Neuronal stem cell (in vitro differentiated cells): ENCODE measurements around the gene GRIK4.

Experiments
- DNase-seq: peaks from one replicate; pipeline ENCODE4 v3.0.0-alpha.2; 2013; ENCODE audit warnings: low spot score
- H2AFZ ChIP-seq: one replicate; pipeline ENCODE4 v1.6.1; 2013; ENCODE audit warnings: mild to moderate bottlenecking, low read length, inconsistent platforms
- H2AK5ac ChIP-seq: 2 replicates; pipeline ENCODE4 v1.6.1; 2013; ENCODE audit warnings: low read depth, mild to moderate bottlenecking, inconsistent platforms, low read length, moderate library complexity, mixed read lengths
- H2BK120ac ChIP-seq: 2 replicates; pipeline ENCODE4 v1.6.1; 2013; ENCODE audit warnings: low read depth, mild to moderate bottlenecking, inconsistent platforms, low read length, moderate library complexity, mixed read lengths
- H2BK12ac ChIP-seq: one replicate; pipeline ENCODE4 v1.6.1; 2013; ENCODE audit warnings: low read length, inconsistent platforms
- H2BK15ac ChIP-seq: 2 replicates; pipeline ENCODE4 v1.6.1; 2013; ENCODE audit warnings: mild to moderate bottlenecking, low read length, inconsistent platforms, mixed read lengths
- H2BK5ac ChIP-seq: one replicate; pipeline ENCODE4 v1.6.1; 2013; ENCODE audit warnings: inconsistent platforms, mild to moderate bottlenecking, low read length, moderate library complexity
- H3K14ac ChIP-seq: one replicate; pipeline ENCODE4 v1.6.1; 2013; ENCODE audit warnings: low read length, inconsistent platforms
- H3K18ac ChIP-seq: 2 replicates; pipeline ENCODE4 v1.6.1; 2013; ENCODE audit warnings: low read length, inconsistent platforms
- H3K23ac ChIP-seq: 2 replicates; pipeline ENCODE4 v1.6.1; 2013; ENCODE audit warnings: low read depth, mild to moderate bottlenecking, mixed read lengths, low read length, inconsistent platforms; ENCODE audit not compliant: poor library complexity
- H3K27ac ChIP-seq: replicated peaks from 3 replicates; pipeline ENCODE4 v1.5.1; 2013; ENCODE audit warnings: low read length, inconsistent platforms
- H3K27me3 ChIP-seq, 3 experiments: 2 replicates each; pipeline ENCODE4 v1.6.1; 2013; ENCODE audit warnings: low read length in 3 of 3, mild to moderate bottlenecking in 2 of 3, inconsistent platforms in 1 of 3, low read depth in 1 of 3, mixed read lengths in 1 of 3, moderate library complexity in 1 of 3; ENCODE audit not compliant: control insufficient read depth in 3 of 3, insufficient read depth in 3 of 3
- H3K36me3 ChIP-seq, 2 donors: replicated peaks in 1 of 2; 2 replicates each; pipeline ENCODE4 v1.6.1; 2013; ENCODE audit warnings: low read length in 2 of 2; ENCODE audit not compliant: control insufficient read depth in 2 of 2, insufficient read depth in 2 of 2
- H3K4ac ChIP-seq: 2 replicates; pipeline ENCODE4 v1.6.1; 2013; ENCODE audit warnings: inconsistent platforms, mild to moderate bottlenecking, low read length, moderate library complexity
- H3K4me1 ChIP-seq, 2 donors: 1 replicate in 1 of 2; 2 replicates in 1 of 2; pipeline ENCODE4 v1.6.1; 2013; ENCODE audit warnings: low read length in 2 of 2, low read depth in 1 of 2; ENCODE audit not compliant: control insufficient read depth in 2 of 2, insufficient read depth in 1 of 2
- H3K4me2 ChIP-seq: one replicate; pipeline ENCODE4 v1.6.1; 2013; ENCODE audit warnings: mild to moderate bottlenecking, low read length, inconsistent platforms; ENCODE audit not compliant: insufficient read depth, poor library complexity, severe bottlenecking
- H3K4me3 ChIP-seq, 2 donors: 2 replicates each; pipeline ENCODE4 v1.5.1; 2013; ENCODE audit warnings: low read length in 2 of 2, mild to moderate bottlenecking in 2 of 2, inconsistent platforms in 1 of 2, moderate library complexity in 1 of 2
- H3K79me1 ChIP-seq: one replicate; pipeline ENCODE4 v1.6.1; 2013; ENCODE audit warnings: low read depth, mild to moderate bottlenecking, inconsistent platforms, low read length, moderate library complexity
- H3K9ac ChIP-seq: one replicate; pipeline ENCODE4 v1.6.1; 2013; ENCODE audit warnings: mild to moderate bottlenecking, low read depth, low read length, inconsistent platforms; ENCODE audit not compliant: poor library complexity
- H3K9me3 ChIP-seq, 2 donors: replicated peaks in 1 of 2; 2 replicates each; pipeline versions ENCODE3 to v1.6.1; 2013; ENCODE audit warnings: low read length in 2 of 2, mild to moderate bottlenecking in 2 of 2, inconsistent platforms in 1 of 2, low read depth in 1 of 2, mixed read lengths in 1 of 2, moderate library complexity in 1 of 2; ENCODE audit not compliant: control insufficient read depth in 2 of 2, insufficient read depth in 1 of 2
- H4K8ac ChIP-seq: one replicate; pipeline ENCODE4 v1.6.1; 2013; ENCODE audit warnings: low read depth, mild to moderate bottlenecking, inconsistent platforms, low read length, moderate library complexity
- H4K91ac ChIP-seq: one replicate; pipeline ENCODE4 v1.6.1; 2013; ENCODE audit warnings: low read length, low read depth, mild to moderate bottlenecking, inconsistent platforms; ENCODE audit not compliant: poor library complexity
- whole genome bisulfite sequencing, 2 donors: extraction: QIAGEN DNeasy Blood & Tissue Kit; methylation state at CpG; one replicate each; pipeline ENCODE4 v1.1.7; 2013; ENCODE audit warnings: missing lambda C conversion rate in 2 of 2, mixed read lengths in 1 of 2; ENCODE audit not compliant: insufficient read length in 2 of 2, insufficient replicate concordance in 1 of 2; ENCODE audit errors: extremely low coverage in 2 of 2; 5-methylcytosine and 5-hydroxymethylcytosine counted together

Gene GRIK4

GRCh38 chr11:120878781-120879180 is 367.2 kb downstream of the GRIK4 start:
- peaks cover 2 to 4% of the 10 kb centered on the region in 2 donors for H3K4me1 ChIP-seq
- H3K79me1 ChIP-seq = no peaks in the 10 kb centered on the region
- no peak overlapping the region for H3K4me3 ChIP-seq
- no peak overlapping the region for H2BK120ac ChIP-seq
- H3K36me3 ChIP-seq = no peaks in the 10 kb centered on the region
- H3K27ac ChIP-seq = no peak overlapping the region
- H3K4me2 ChIP-seq = no peak overlapping the region
- H2BK12ac ChIP-seq = no peak overlapping the region
- no peak for DNase-seq
- no peak overlapping the region for H3K9ac ChIP-seq
- no peaks in the 10 kb centered on the region for H3K27me3 ChIP-seq
- no peaks in the 10 kb centered on the region for H3K9me3 ChIP-seq
- H3K14ac ChIP-seq = no peak overlapping the region
- no peak overlapping the region for H3K4ac ChIP-seq
- H4K91ac ChIP-seq = no peak overlapping the region
- no peak overlapping the region for H2AK5ac ChIP-seq
- H2BK5ac ChIP-seq = no peak overlapping the region
- no peak overlapping the region for H2AFZ ChIP-seq
- WGBS, 2 donors = no CpG with 5 or more reads among the region's 6 CpGs
- no peak overlapping the region for H3K18ac ChIP-seq
- no peak overlapping the region for H3K23ac ChIP-seq
- no peak overlapping the region for H2BK15ac ChIP-seq
- no peak overlapping the region for H4K8ac ChIP-seq

- H4K91ac ChIP-seq = no peak overlapping the region
- no peaks in the 10 kb centered on the region for H3K9me3 ChIP-seq
- WGBS, 2 donors = no CpG with 5 or more reads among the region's 6 CpGs
- no peak for DNase-seq
- H2BK12ac ChIP-seq = no peak overlapping the region
- H4K8ac ChIP-seq = no peak overlapping the region
- no peak overlapping the region for H3K14ac ChIP-seq
- no peak overlapping the region for H2AK5ac ChIP-seq
- H3K27me3 ChIP-seq = no peaks in the 10 kb centered on the region
- no peak overlapping the region for H2AFZ ChIP-seq
- H2BK120ac ChIP-seq = no peak overlapping the region
- no peak overlapping the region for H3K4ac ChIP-seq
- no peak overlapping the region for H3K4me3 ChIP-seq
- no peak overlapping the region for H3K23ac ChIP-seq
- no peak overlapping the region for H3K18ac ChIP-seq
- H3K79me1 ChIP-seq = no peaks in the 10 kb centered on the region
- H3K9ac ChIP-seq = no peak overlapping the region
- H2BK15ac ChIP-seq = no peak overlapping the region
- no peak overlapping the region for H3K27ac ChIP-seq
- peaks cover 2 to 4% of the 10 kb centered on the region in 2 donors for H3K4me1 ChIP-seq
- H2BK5ac ChIP-seq = no peak overlapping the region
- H3K4me2 ChIP-seq = no peak overlapping the region
- no peaks in the 10 kb centered on the region for H3K36me3 ChIP-seq
Measured at GRCh38 chr11:120880498-120881175, 369.1 kb downstream of the GRIK4 start.

GRCh38 chr11:120881596-120881995 is 370.0 kb downstream of the GRIK4 start:
- Histone ChIP-seq H3K4me1 (peaks cover 2 to 4% of the 10 kb centered on the region in 2 donors), H3K4me3 (no peak overlapping the region), H2BK5ac (no peak overlapping the region), H2BK12ac (no peak overlapping the region), H2AFZ (no peak overlapping the region), H3K79me1 (no peaks in the 10 kb centered on the region), H2AK5ac (no peak overlapping the region), H2BK15ac (no peak overlapping the region), H3K4me2 (no peak overlapping the region), H3K27me3 (no peaks in the 10 kb centered on the region), H3K23ac (no peak overlapping the region), H3K18ac (no peak overlapping the region), H4K8ac (no peak overlapping the region), H2BK120ac (no peak overlapping the region), H3K9ac (no peak overlapping the region), H3K4ac (no peak overlapping the region), H3K14ac (no peak overlapping the region), H4K91ac (no peak overlapping the region), H3K36me3 (no peaks in the 10 kb centered on the region), H3K27ac (no peak overlapping the region), H3K9me3 (no peaks in the 10 kb centered on the region)
- no CpG with 5 or more reads among the region's 4 CpGs for WGBS, 2 donors
- DNase-seq = no peak

GRCh38 chr11:120882175-120882574 is 370.6 kb downstream of the GRIK4 start:
- Histone ChIP-seq H3K4me2 (no peak overlapping the region), H2BK12ac (no peak overlapping the region), H4K8ac (no peak overlapping the region), H3K23ac (no peak overlapping the region), H3K9ac (no peak overlapping the region), H3K9me3 (no peaks in the 10 kb centered on the region), H2AFZ (no peak overlapping the region), H3K4me3 (no peak overlapping the region), H3K36me3 (no peaks in the 10 kb centered on the region), H2BK5ac (no peak overlapping the region), H4K91ac (no peak overlapping the region), H3K4ac (no peak overlapping the region), H2BK120ac (no peak overlapping the region), H3K18ac (no peak overlapping the region), H3K27ac (no peak overlapping the region), H3K79me1 (no peaks in the 10 kb centered on the region), H3K27me3 (no peaks in the 10 kb centered on the region), H3K14ac (no peak overlapping the region), H2AK5ac (no peak overlapping the region), H3K4me1 (peaks cover 2 to 4% of the 10 kb centered on the region in 2 donors), H2BK15ac (no peak overlapping the region)
- no CpG with 5 or more reads among the region's 7 CpGs for WGBS, 2 donors
- no peak for DNase-seq
